HG02571 (cell line): ENCODE data around the gene SEC23B.

Source experiments
- ATAC-seq: cut with Tn5 transposase; IDR thresholded peaks from one replicate; pipeline ENCODE4 v1.9.1; 2021; ENCODE audit warnings: mild to moderate bottlenecking, moderate library complexity; ENCODE audit not compliant: unreplicated experiment

SEC23B gene

DNA sequence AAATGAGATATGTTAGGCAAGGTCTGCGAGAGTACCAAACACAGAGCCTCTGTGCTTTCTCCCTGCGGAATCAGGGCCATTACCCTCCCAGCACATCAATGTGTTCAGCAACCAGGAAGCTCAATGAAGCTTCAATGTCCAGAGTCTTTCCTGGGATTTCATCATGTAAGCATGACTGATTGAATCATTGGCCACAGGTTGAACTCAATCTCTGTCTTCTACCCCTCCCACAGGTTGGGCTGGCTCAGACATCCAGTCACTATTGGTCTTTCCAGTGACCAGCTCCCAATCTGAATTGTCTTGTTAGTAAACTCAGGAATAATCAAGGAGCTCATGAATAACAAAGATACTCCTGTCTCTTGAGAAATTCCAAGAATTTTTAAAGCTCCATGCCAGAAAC, 77.4 kb downstream of the SEC23B start:
- no peak for ATAC-seq

DNA sequence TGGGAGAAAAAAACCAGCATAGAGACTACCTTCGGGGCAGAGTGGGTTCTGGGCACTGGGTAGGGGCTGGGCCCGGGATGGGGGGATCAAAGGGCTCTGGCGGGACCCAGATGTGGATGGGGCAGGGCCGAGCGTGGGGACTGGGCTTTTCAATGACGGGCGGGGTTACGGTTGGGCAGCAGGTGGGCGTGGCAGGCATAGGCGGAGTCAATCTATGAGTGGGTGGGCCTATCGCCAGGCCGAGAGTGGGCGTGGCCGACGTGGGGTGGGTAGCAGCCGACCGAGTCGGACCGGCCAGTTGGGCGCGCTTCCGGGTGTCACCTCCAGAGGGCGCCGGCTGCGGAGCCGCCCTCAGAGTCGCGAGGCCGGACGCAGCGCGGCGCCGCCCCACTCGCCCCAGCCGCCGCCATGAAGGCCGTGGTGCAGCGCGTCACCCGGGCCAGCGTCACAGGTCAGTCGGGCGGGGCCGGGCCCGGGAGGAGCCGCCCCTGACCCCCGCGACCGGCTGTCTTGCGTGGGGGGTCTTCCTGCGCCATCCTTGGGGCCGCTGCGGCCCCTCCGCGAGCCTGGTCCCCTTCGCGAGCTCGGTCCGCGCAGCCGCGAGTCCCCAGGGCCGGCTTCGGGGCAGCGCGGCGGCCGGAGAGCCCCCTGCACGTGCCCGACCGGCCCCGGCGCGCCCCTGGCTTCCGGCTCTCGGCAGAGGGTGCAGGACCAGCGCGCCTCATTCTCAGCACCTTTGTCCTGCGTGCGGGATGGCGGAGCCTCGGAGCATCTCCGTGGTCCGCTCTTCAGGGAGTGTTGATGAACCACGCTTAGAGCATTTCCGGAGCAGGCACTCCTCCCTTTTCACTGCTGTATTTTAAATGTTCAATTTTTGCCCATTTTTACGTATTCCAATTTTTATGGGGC, 80.2 kb downstream of the SEC23B start, which contains the start of gene DTD1:
Gene DTD1, plus strand, starts transcription at position 390 of the 909 bp plus-strand sequence. Its CDS starts 19 bp downstream, at position 409.
- ATAC-seq, result peak; percentile 95

GRCh38 chr20:18588574-18588933, 80.8 kb downstream of the SEC23B start:
- ATAC-seq, result no peak

- no peak for ATAC-seq
These were observed 82.4 kb downstream of the SEC23B start for GRCh38 chr20:18589941-18590674.

DNA sequence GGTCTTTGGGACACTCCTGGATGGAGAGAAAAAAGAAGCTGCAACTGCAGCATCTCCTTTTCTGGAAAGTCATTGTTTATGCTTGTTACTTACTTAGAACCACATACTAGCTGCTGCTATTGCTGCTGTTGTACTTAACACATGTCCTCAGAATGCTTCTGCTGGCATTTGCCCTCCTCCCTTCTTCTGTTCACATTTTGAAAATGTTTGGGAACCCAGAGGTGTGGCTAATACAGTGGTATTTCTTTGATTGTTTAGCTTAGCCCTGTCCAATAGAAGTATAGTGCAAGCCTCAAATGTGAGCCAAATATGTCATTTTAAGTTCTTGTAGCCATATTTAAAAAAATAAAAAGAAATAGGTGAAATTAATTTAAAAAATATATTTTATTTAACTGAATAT, 88.5 kb downstream of the SEC23B start:
- no peak for ATAC-seq

DNA sequence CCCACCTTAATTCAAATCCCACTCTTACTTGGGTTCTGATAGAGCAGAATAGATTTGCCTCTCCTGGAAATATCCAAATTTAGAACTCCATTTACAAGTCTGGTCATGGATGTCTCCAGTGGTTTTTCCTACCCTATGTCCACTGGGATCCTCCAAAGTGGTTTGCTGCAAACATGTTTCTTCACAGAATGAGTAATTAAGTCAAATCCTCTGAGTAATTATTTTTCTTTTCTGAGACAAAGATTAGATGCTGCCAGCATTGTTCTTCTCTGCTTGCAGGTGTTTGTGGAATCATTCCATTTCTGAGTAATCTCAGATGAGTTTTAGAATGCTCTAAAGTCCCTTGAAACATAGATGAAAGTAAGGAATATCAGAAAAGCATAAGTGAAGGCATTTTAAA, 102.0 kb downstream of the SEC23B start:
- no peak for ATAC-seq
